Erythroblast (primary cell): Measurements from ENCODE around the gene NR1H4.

Experiments
- GATA1 ChIP-seq: IDR thresholded peaks from 2 replicates; pipeline ENCODE4 v1.6.1; 2011; ENCODE audit warnings: low read depth, mild to moderate bottlenecking, control low read depth, low read length, moderate library complexity
- POLR2A ChIP-seq: IDR thresholded peaks from 2 replicates; pipeline ENCODE4 v1.6.1; 2011; ENCODE audit warnings: mild to moderate bottlenecking, low read length

GRCh38 chr12:100499416-100499815 lies 25.8 kb downstream of the NR1H4 start:
- no peak for TF ChIP-seq POLR2A
- TF ChIP-seq GATA1 = no peak
